K562 (cell line): ENCODE results near the gene UQCRFS1. TPM values are rescaled to one million over a fixed set of nuclear protein-coding genes. Genes with fewer than 3 reads are reported as not detected.

ENCODE experiments used
- ATAC-seq: fragments of 200-7000 bp; cut with Tn5 transposase; 3 replicates; pipeline ENCODE4 v1.9.1; 2020; ENCODE audit warnings: moderate library complexity
- BruUV-seq: library from RNA; stranded (reverse); fragments of 400-500 nt; replicated peaks from 2 replicates; lab custom pipeline; 2021; lab: Mats Ljungman, UMichigan
- CTCF ChIA-PET: fragments of 300-600 bp; formaldehyde crosslinking; extraction: SDS; loops from one replicate; lab custom pipeline; 2021; ENCODE audit warnings: low intra/inter-chr PET ratio; lab: Yijun Ruan, JAX
- POLR2A ChIA-PET: fragments of 300-600, 350-650 bp; sonication (Branson Sonifier 250); formaldehyde crosslinking; extraction: SDS; loops from one replicate; lab custom pipeline; 2021; ENCODE audit warnings: antibody characterized with exemption, inconsistent platforms; lab: Yijun Ruan, JAX
- DNase-seq, 4 experiments: peaks; one replicate each; pipeline versions ENCODE4 v3.0.0 to v3.0.0-alpha.2; 2011 to 2018; ENCODE audit warnings: low spot score in 3 of 4, mixed read lengths in 3 of 4; ENCODE audit errors: extremely low read depth in 1 of 4
- FAIRE-seq: peaks from 2 replicates; lab custom pipeline; 2011; peaks lifted over from hg19 to GRCh38; lab: Jason Lieb, UNC
- H2AFZ ChIP-seq: 2 replicates; pipeline ENCODE4 v1.6.0; 2011; ENCODE audit warnings: low read depth, low read length, control low read depth, inconsistent platforms
- H3K27ac ChIP-seq: fragments of 200-600 bp; 3 replicates; pipeline ENCODE4 v1.8.0; 2011; ENCODE audit warnings: low read depth, mild to moderate bottlenecking, control low read depth, inconsistent platforms, low read length, moderate library complexity, mixed read lengths; ENCODE audit errors: extremely low read depth
- H3K27me3 ChIP-seq, 2 experiments: fragments of 300-600 bp in 1 of 2; 2 replicates in 1 of 2; 3 replicates in 1 of 2; pipeline versions ENCODE4 v1.6.0 to v1.8.0; 2011; ENCODE audit warnings: inconsistent platforms in 2 of 2, low read length in 2 of 2, mild to moderate bottlenecking in 1 of 2, mixed read lengths in 1 of 2, moderate library complexity in 1 of 2; ENCODE audit not compliant: control insufficient read depth in 2 of 2, insufficient read depth in 2 of 2
- H3K36me3 ChIP-seq: fragments of 300-600 bp; 3 replicates; pipeline ENCODE4 v1.8.0; 2011; ENCODE audit warnings: mild to moderate bottlenecking, low read length, inconsistent platforms; ENCODE audit not compliant: control insufficient read depth, insufficient read depth
- H3K4me1 ChIP-seq, 2 experiments: fragments of 200-600 bp in 1 of 2; replicated peaks in 1 of 2; 2 replicates in 1 of 2; 3 replicates in 1 of 2; pipeline versions ENCODE4 v1.5.1 to v1.8.0; 2011; ENCODE audit warnings: inconsistent platforms in 2 of 2, low read length in 2 of 2, mild to moderate bottlenecking in 1 of 2, mixed read lengths in 1 of 2, moderate library complexity in 1 of 2; ENCODE audit not compliant: control insufficient read depth in 2 of 2, insufficient read depth in 2 of 2
- H3K4me2 ChIP-seq: 2 replicates; pipeline ENCODE4 v1.6.1; 2011; ENCODE audit warnings: low read length, control low read depth, inconsistent platforms, mixed read lengths; ENCODE audit not compliant: insufficient read depth
- H3K4me3 ChIP-seq: fragments of 200-600 bp; sonication (generic), shearing (Covaris generic); 2 replicates; pipeline ENCODE4 v1.5.1; 2016; ENCODE audit warnings: control low read depth, inconsistent platforms
- H3K79me2 ChIP-seq: fragments of 200-600 bp; 3 replicates; pipeline ENCODE4 v1.8.0; 2011; ENCODE audit warnings: low read length, inconsistent platforms; ENCODE audit not compliant: control insufficient read depth, insufficient read depth
- H3K9ac ChIP-seq, 2 experiments: 2 replicates each; pipeline versions ENCODE4 v1.6.0 to v1.6.1; 2011; ENCODE audit warnings: low read depth in 2 of 2, low read length in 2 of 2, control low read depth in 1 of 2, inconsistent platforms in 1 of 2, mild to moderate bottlenecking in 1 of 2, mixed read lengths in 1 of 2; ENCODE audit not compliant: insufficient read depth in 1 of 2
- H3K9me1 ChIP-seq: one replicate; pipeline ENCODE4 v1.6.0; 2011; ENCODE audit warnings: inconsistent platforms, mild to moderate bottlenecking, low read length, moderate library complexity; ENCODE audit not compliant: control insufficient read depth, insufficient read depth
- H3K9me3 ChIP-seq: replicated peaks from 2 replicates; pipeline ENCODE4 v1.5.1; 2011; ENCODE audit warnings: low read depth, low read length, inconsistent platforms; ENCODE audit not compliant: control insufficient read depth, insufficient read depth
- H4K20me1 ChIP-seq: replicated peaks from 2 replicates; pipeline ENCODE4 v1.6.1; 2011; ENCODE audit warnings: low read length, inconsistent platforms, mixed read lengths; ENCODE audit not compliant: control insufficient read depth, insufficient read depth
- ATF1 ChIP-seq, 2 experiments: fragments of 450-650 bp in 1 of 2; IDR thresholded peaks; 2 replicates each; pipeline ENCODE4 v1.6.1; 2016; ENCODE audit warnings: missing compliant biosample characterization in 1 of 2, missing genetic modification characterization in 1 of 2
- EZH2 ChIP-seq: IDR thresholded peaks from 2 replicates; pipeline ENCODE4 v1.6.1; 2012; ENCODE audit warnings: low read depth, mild to moderate bottlenecking, inconsistent platforms, low read length, borderline replicate concordance
- PCBP1 ChIP-seq: fragments of 200-400 bp; formaldehyde crosslinking; IDR thresholded peaks from 2 replicates; pipeline ENCODE4 v1.6.1; 2018; ENCODE audit warnings: mild to moderate bottlenecking, low read depth, low read length; ENCODE audit not compliant: poor library complexity, severe bottlenecking
- PTTG1 ChIP-seq: fragments of 450-650 bp; IDR thresholded peaks from 2 replicates; pipeline ENCODE4 v1.6.1; 2016; ENCODE audit warnings: low read depth, mild to moderate bottlenecking, missing genetic modification characterization, missing compliant biosample characterization
- SLC30A9 ChIP-seq: fragments of 250-450 bp; sonication (Bioruptor Pico); IDR thresholded peaks from 2 replicates; pipeline ENCODE4 v1.8.0; 2022; ENCODE audit warnings: mild to moderate bottlenecking, moderate library complexity
- SMAD4 ChIP-seq: fragments of 250-450 bp; sonication (Bioruptor Pico); conservative IDR thresholded peaks from 2 replicates; pipeline ENCODE4 v1.8.0; 2021; ENCODE audit warnings: inconsistent platforms, mild to moderate bottlenecking, moderate library complexity
- TFAP4 ChIP-seq: sonication (generic); formaldehyde crosslinking; IDR thresholded peaks from 2 replicates; pipeline ENCODE4 v1.8.0; 2022; ENCODE audit warnings: missing genetic modification reagents, mild to moderate bottlenecking, moderate library complexity, borderline replicate concordance
- THRA ChIP-seq: fragments of 450-650 bp; IDR thresholded peaks from 2 replicates; pipeline ENCODE4 v1.6.1; 2017; ENCODE audit warnings: mild to moderate bottlenecking, moderate library complexity
- ZKSCAN8 ChIP-seq: fragments of 200-800 bp; sonication (Bioruptor generic); IDR thresholded peaks from 2 replicates; pipeline ENCODE4 v1.6.1; 2016; ENCODE audit warnings: missing genetic modification characterization, missing compliant biosample characterization
- ZNF232 ChIP-seq: sonication (generic); formaldehyde crosslinking; IDR thresholded peaks from 2 replicates; pipeline ENCODE4 v1.8.0; 2022; ENCODE audit warnings: mild to moderate bottlenecking, missing genetic modification reagents
- ZNF644 ChIP-seq: fragments of 200-800 bp; sonication (Bioruptor generic); IDR thresholded peaks from 2 replicates; pipeline ENCODE4 v1.6.1; 2016; ENCODE audit warnings: low read depth, missing genetic modification characterization, missing compliant biosample characterization
- ZNF668 ChIP-seq: fragments of 250-450 bp; sonication (Bioruptor Pico); IDR thresholded peaks from 2 replicates; pipeline ENCODE4 v1.8.0; 2022; ENCODE audit warnings: mild to moderate bottlenecking, inconsistent platforms
- ZNF830 ChIP-seq: fragments of 250-450 bp; sonication (Bioruptor Pico); IDR thresholded peaks from 2 replicates; pipeline ENCODE4 v1.5.0; 2021; ENCODE audit warnings: mild to moderate bottlenecking
- WGBS: fragments of 100-300 bp; shearing (Covaris generic); methylation state at CpG from one replicate; pipeline ENCODE4 v1.1.6; 2016; ENCODE audit warnings: low coverage, mixed read lengths; ENCODE audit not compliant: insufficient coverage; ENCODE audit errors: missing lambda C conversion rate; 5-methylcytosine and 5-hydroxymethylcytosine counted together
- in situ Hi-C: fragments of 300-500 bp; cut with MboI; formaldehyde crosslinking; loops from 4 replicates; pipeline ENCODE4 v1.15.0; 2018; ENCODE audit warnings: inconsistent platforms, mixed read lengths
- intact Hi-C: fragments of 100-400 bp; cut with micrococcal nuclease; formaldehyde crosslinking; loops from 2 replicates; pipeline ENCODE4 v1.14.2; 2022
- polyA plus RNA-seq, 8 experiments: library from polyadenylated mRNA; depleted of rRNA in 4 of 8; stranded (reverse) in 5 of 8; unstranded in 3 of 8; fragments of >200 nt; fragmentation: Nextera tagmentation in 2 of 8; fragmentation: Illumina TruSeq in 1 of 8; extraction: Ambion mirVana in 2 of 8; extraction: Trizol in 1 of 8; gene quantifications; 2 replicates each; pipeline versions ENCODE4 v1.2.1 to v1.2.3, GENCODE V29; 2011 to 2014; ENCODE audit warnings: inconsistent platforms in 1 of 8, missing spikeins in 1 of 8
- total RNA-seq, 7 experiments: library from RNA; depleted of rRNA in 6 of 7; stranded (reverse); fragments of >200 nt in 6 of 7; fragmentation: Illumina TruSeq in 2 of 7; extraction: Trizol in 2 of 7; gene quantifications; 2 replicates each; pipeline versions ENCODE4 v1.2.1 to v1.2.3, GENCODE V29; 2011 to 2021; ENCODE audit warnings: low replicate concordance in 1 of 7

UQCRFS1 gene
- total and polyA plus RNA-seq, 9 of the 15 experiments (the other 6 are each of a cell fraction or from before 2014, with no cell fraction given): 10.8 to 110 (median 64.7) TPM

GRCh38 chr19:29217616-29218015, 4.7 kb upstream of the UQCRFS1 start:
- no peak overlapping the region for H3K4me2 ChIP-seq
- TF ChIP-seq PTTG1 (tag): no peak
- no peak for TF ChIP-seq THRA
- no peak for TF ChIP-seq ZNF644
- no peak for TF ChIP-seq ZNF830 (CRISPR knock-in tag)
- no peak for TF ChIP-seq PCBP1
- TF ChIP-seq SMAD4: no peak
- TF ChIP-seq TFAP4 (CRISPR knock-in tag): no peak
- TF ChIP-seq ZNF668 (CRISPR knock-in tag): no peak
- TF ChIP-seq ZKSCAN8: no peak
- TF ChIP-seq ZNF232 (CRISPR knock-in tag): no peak
- no peak for TF ChIP-seq SLC30A9 (CRISPR knock-in tag)
- no peak for TF ChIP-seq ATF1 (CRISPR knock-in tag; IDR thresholded peaks at IDR 0.05)
- TF ChIP-seq ATF1 (tag; IDR thresholded peaks at IDR 0.05): no peak
- no peak for TF ChIP-seq EZH2
- peaks cover 4% of the 10 kb centered on the region for H3K79me2 ChIP-seq
- intact Hi-C loops (no loop called here), in situ Hi-C loops (no loop called here)
- no peak for ATAC-seq
- FAIRE-seq: no peak
- H3K36me3 ChIP-seq: no peaks in the 10 kb centered on the region
- no peaks in the 10 kb centered on the region; the same call in 1 of the 2 replicates for H4K20me1 ChIP-seq
- no peaks in the 10 kb centered on the region for H3K9me3 ChIP-seq
- H3K4me3 ChIP-seq: no peak overlapping the region
- H3K27ac ChIP-seq: no peak overlapping the region
- no peak overlapping the region for H3K9ac ChIP-seq
- POLR2A ChIA-PET: interaction anchor here (0.5 kb wide), 1 partner anchor 393 kb away, joined by 3 read pairs; no protein-coding TSS in a partner anchor
- no peak overlapping the region for H2AFZ ChIP-seq
- BruUV-seq: no TSS peak
- CTCF ChIA-PET: no interaction called here
- H3K27me3 ChIP-seq: peaks cover 22 to 48% of the 10 kb centered on the region in 2 experiments
- 3% methylated on average over 7 of the region's 7 CpGs for WGBS
- no peaks in the 10 kb centered on the region for H3K9me1 ChIP-seq
- no peak for DNase-seq
- H3K4me1 ChIP-seq: peaks cover 0 to 3% of the 10 kb centered on the region in 2 experiments; a peak in 3 of 5 replicates
